Activated naive CD8-positive, alpha-beta T cell treated with anti-CD3 and anti-CD28 coated beads, Interleukin-2, amount 50 U/mL, for 24 hours (primary cell): ENCODE measurements around the gene MMP28.

Experiments used
- ATAC-seq: fragments of 150-1000 bp; cut with Tn5 transposase; one replicate; pipeline ENCODE4 v1.10.0; 2021
- DNase-seq: peaks from one replicate; pipeline ENCODE4 v3.0.0; 2021
- H3K27ac Mint-ChIP-seq: one replicate; pipeline ENCODE4 v1.8.0; 2021; ENCODE audit warnings: mild to moderate bottlenecking, mixed read lengths
- H3K27me3 Mint-ChIP-seq: one replicate; pipeline ENCODE4 v1.8.0; 2021; ENCODE audit warnings: mixed read lengths
- H3K36me3 Mint-ChIP-seq: one replicate; pipeline ENCODE4 v1.8.0; 2021; ENCODE audit warnings: low read depth, mixed read lengths
- H3K4me1 Mint-ChIP-seq: one replicate; pipeline ENCODE4 v1.8.0; 2021; ENCODE audit warnings: mixed read lengths
- H3K4me3 Mint-ChIP-seq: one replicate; pipeline ENCODE4 v1.8.0; 2021; ENCODE audit warnings: mild to moderate bottlenecking, moderate library complexity, mixed read lengths
- H3K9me3 Mint-ChIP-seq: one replicate; pipeline ENCODE4 v1.8.0; 2021; ENCODE audit warnings: mixed read lengths

Gene MMP28

DNA sequence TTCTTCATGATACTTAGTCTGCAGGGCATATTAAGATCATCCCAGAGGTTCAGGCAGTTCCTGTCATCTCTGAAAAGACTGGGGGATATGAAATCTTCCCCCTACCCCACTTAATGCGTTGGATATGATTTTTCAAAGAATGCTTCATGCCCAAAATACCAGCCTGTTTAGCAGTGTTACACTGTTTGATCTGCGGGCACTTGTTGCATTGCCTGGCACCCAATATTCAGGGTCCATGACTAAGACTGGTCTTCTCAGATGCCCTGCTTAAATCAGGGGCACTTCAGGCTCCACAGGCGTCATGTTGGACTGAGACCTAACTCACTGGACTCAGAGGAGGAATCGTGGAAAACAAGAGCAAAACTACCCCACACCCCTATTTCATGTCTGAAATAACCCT, 70.4 kb downstream of the MMP28 start:
- H3K4me1 Mint-ChIP-seq: no peaks in the 10 kb centered on the region
- no peaks in the 10 kb centered on the region for H3K27me3 Mint-ChIP-seq
- H3K4me3 Mint-ChIP-seq: no peak overlapping the region
- H3K27ac Mint-ChIP-seq: no peak overlapping the region
- H3K36me3 Mint-ChIP-seq: peaks cover 24% of the 10 kb centered on the region
- ATAC-seq (no peak), DNase-seq (no peak)
- no peaks in the 10 kb centered on the region for H3K9me3 Mint-ChIP-seq

DNA sequence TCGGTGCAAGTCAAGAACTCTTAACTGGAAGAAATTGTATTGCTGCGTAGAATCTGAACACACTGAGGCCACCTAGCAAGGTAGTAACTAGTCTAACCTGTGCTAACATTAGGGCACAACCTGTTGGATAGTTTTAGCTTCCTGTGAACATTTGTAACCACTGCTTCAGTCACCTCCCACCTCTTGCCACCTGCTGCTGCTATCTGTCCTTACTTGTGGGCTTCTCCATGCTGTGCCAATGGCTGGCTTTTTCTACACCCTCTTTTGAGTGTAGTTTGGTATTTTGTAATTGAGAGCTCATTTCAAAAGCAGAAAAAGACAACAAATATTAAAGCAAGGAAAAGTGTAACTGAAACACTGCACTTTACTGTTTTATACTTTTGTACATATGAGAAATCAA, 71.7 kb downstream of the MMP28 start:
- Mint-ChIP-seq H3K4me3 (no peak overlapping the region), H3K9me3 (no peaks in the 10 kb centered on the region), H3K27ac (no peak overlapping the region), H3K27me3 (no peaks in the 10 kb centered on the region), H3K36me3 (peaks cover 30% of the 10 kb centered on the region), H3K4me1 (no peaks in the 10 kb centered on the region)
- DNase-seq (no peak), ATAC-seq (no peak)

DNA sequence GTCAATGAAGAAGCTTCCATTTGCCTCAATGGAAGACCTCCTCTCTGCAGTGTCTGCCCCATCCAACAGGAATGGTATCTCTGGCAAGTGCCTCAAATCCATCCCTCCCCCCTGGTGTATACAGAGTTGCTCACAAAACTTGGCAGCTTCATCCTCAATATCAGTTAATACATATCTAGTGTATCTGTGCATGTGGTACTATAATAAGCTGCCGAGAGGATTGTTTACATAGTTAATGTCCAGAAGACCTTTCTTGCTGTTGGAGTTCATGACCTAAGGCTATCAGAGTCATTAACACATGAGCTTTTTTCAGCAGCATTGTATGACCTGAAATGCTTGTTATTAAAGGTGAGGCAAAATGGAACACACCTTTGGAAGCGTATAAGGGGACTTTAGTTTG, 78.0 kb downstream of the MMP28 start:
- Mint-ChIP-seq H3K36me3 (peaks cover 30% of the 10 kb centered on the region), H3K27ac (no peak overlapping the region), H3K27me3 (no peaks in the 10 kb centered on the region), H3K4me1 (no peaks in the 10 kb centered on the region), H3K9me3 (no peaks in the 10 kb centered on the region), H3K4me3 (no peak overlapping the region)
- no peak for ATAC-seq
- no peak for DNase-seq

- Mint-ChIP-seq H3K27ac (no peak overlapping the region), H3K9me3 (no peaks in the 10 kb centered on the region), H3K4me1 (peaks cover 2% of the 10 kb centered on the region), H3K27me3 (no peaks in the 10 kb centered on the region), H3K36me3 (peaks cover 31% of the 10 kb centered on the region), H3K4me3 (no peak overlapping the region)
- DNase-seq (no peak), ATAC-seq (no peak)
Measured at GRCh38 chr17:35716897-35717465, 78.5 kb downstream of the MMP28 start.

GRCh38 chr17:35716173-35716572, 79.3 kb downstream of the MMP28 start:
- peaks cover 36% of the 10 kb centered on the region for H3K36me3 Mint-ChIP-seq
- ATAC-seq: no peak
- DNase-seq: no peak
- no peak overlapping the region for H3K27ac Mint-ChIP-seq
- no peak overlapping the region for H3K4me3 Mint-ChIP-seq
- no peaks in the 10 kb centered on the region for H3K27me3 Mint-ChIP-seq
- H3K4me1 Mint-ChIP-seq: peaks cover 3% of the 10 kb centered on the region
- no peaks in the 10 kb centered on the region for H3K9me3 Mint-ChIP-seq
